Spleen (tissue), 7 donors: ENCODE data around the gene FIBCD1.

Experiments
- POLR2A ChIP-seq, 3 donors: fragments of 450-650 bp; IDR thresholded peaks; one replicate each; pipeline ENCODE4 v1.5.1; 2017; ENCODE audit warnings: antibody characterized with exemption in 3 of 3, mild to moderate bottlenecking in 1 of 3
- TF ChIP-seq, protein P1 (sequence below), 11 experiments: fragments of 200-600 bp in 7 of 11; fragments of 450-650 bp in 4 of 11; sonication (generic) in 4 of 11; IDR thresholded peaks in 8 of 11; conservative IDR thresholded peaks in 3 of 11; 1 replicate in 7 of 11; 2 replicates in 4 of 11; pipeline versions ENCODE4 v1.4.0 to v1.8.0; 2016 to 2021; ENCODE audit warnings: antibody characterized with exemption in 11 of 11, inconsistent platforms in 4 of 11, mild to moderate bottlenecking in 1 of 11
- donor health status: DM: no; HTN: no; CAD: no; lungs with moderate emphysema.
- donor health status: DM: no; HTN: no; CAD: no.
- donor health status: DM: no; HTN: no; CAD: no.

DNA sequence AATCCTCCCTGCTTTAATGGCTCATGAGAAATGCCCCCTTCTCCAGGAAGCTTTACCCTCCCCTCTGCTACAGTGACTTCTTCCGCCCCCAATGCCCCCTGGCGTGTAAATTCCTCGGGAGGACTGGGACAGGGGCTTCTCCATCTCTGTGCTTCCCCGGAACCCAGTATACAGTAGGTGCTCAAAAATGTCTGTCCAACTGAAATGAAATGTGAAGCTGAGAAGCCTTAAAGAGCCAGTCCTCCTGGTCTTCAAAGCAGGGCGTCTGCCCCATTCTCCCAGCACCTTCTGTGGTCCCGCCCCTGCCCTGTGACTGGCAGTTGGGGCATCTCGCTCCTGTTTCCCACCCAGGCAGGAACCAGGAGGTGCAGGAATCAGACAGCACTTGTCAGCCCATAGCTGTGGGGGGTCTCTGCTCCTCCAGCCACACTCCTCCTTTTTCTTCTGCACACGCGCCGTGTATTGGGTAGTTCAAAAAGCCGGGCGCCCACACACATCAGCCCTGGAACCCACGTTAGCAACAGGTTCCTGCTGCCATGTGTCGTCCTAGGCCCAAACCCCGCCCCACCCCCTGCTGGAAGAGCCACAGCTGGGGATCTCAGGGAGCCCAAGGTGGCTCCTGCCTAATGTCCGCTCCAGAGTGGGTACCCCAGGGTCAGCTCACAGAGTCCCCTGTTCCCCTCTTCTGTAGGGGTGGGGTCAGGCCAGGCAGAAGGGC lies 16.0 kb downstream of the FIBCD1 start:
- TF ChIP-seq, protein P1, sequence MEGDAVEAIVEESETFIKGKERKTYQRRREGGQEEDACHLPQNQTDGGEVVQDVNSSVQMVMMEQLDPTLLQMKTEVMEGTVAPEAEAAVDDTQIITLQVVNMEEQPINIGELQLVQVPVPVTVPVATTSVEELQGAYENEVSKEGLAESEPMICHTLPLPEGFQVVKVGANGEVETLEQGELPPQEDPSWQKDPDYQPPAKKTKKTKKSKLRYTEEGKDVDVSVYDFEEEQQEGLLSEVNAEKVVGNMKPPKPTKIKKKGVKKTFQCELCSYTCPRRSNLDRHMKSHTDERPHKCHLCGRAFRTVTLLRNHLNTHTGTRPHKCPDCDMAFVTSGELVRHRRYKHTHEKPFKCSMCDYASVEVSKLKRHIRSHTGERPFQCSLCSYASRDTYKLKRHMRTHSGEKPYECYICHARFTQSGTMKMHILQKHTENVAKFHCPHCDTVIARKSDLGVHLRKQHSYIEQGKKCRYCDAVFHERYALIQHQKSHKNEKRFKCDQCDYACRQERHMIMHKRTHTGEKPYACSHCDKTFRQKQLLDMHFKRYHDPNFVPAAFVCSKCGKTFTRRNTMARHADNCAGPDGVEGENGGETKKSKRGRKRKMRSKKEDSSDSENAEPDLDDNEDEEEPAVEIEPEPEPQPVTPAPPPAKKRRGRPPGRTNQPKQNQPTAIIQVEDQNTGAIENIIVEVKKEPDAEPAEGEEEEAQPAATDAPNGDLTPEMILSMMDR (IDR thresholded peaks at IDR 0.05 in 8 of 11, conservative IDR thresholded peaks at IDR 0.05 in 3 of 11): no peak
- TF ChIP-seq POLR2A (IDR thresholded peaks at IDR 0.05): no peak
